Heart right ventricle (tissue), 16 donors: Measurements from ENCODE around the gene ZMYND8. TPM values are rescaled to one million over a fixed set of nuclear protein-coding genes. Genes with fewer than 3 reads are reported as not detected.

Experiments
- ATAC-seq, 8 donors: fragments of 200-7000 bp; cut with Tn5 transposase; one replicate each; pipeline ENCODE4 v1.9.1; 2020; ENCODE audit warnings: mild to moderate bottlenecking in 8 of 8, moderate library complexity in 8 of 8, moderate number of reproducible peaks in 1 of 8
- DNase-seq, 2 donors: peaks; one replicate each; pipeline ENCODE4 v3.0.0-alpha.2; 2020
- H3K27ac ChIP-seq, 10 donors: fragments of 200-600 bp; sonication (generic) in 2 of 10; one replicate each; pipeline versions ENCODE4 v1.5.0 to v1.8.0; 2020 to 2022; ENCODE audit warnings: mild to moderate bottlenecking in 3 of 10
- H3K27me3 ChIP-seq, 7 donors: fragments of 200-600 bp; one replicate each; pipeline ENCODE4 v1.8.0; 2021 to 2022; ENCODE audit warnings: mild to moderate bottlenecking in 2 of 7
- H3K36me3 ChIP-seq, 9 donors: fragments of 200-600 bp; sonication (generic) in 1 of 9; one replicate each; pipeline versions ENCODE4 v1.5.0 to v1.8.0; 2020 to 2022; ENCODE audit warnings: mild to moderate bottlenecking in 2 of 9
- H3K4me1 ChIP-seq, 9 donors: fragments of 200-600 bp; sonication (generic) in 1 of 9; one replicate each; pipeline versions ENCODE4 v1.5.0 to v1.8.0; 2020 to 2022; ENCODE audit warnings: mild to moderate bottlenecking in 4 of 9
- H3K4me3 ChIP-seq, 10 donors: fragments of 200-600 bp; sonication (generic) in 2 of 10; one replicate each; pipeline versions ENCODE4 v1.5.0 to v1.8.0; 2020 to 2022; ENCODE audit warnings: mild to moderate bottlenecking in 7 of 10, moderate library complexity in 2 of 10
- H3K9me3 ChIP-seq, 11 donors: fragments of 200-600 bp in 10 of 11; sonication (generic) in 2 of 11; one replicate each; pipeline versions ENCODE4 v1.5.0 to v1.8.0; 2013 to 2022; ENCODE audit warnings: mild to moderate bottlenecking in 2 of 11, control low read depth in 1 of 11, moderate library complexity in 1 of 11
- CTCF ChIP-seq, 9 donors: fragments of 200-600 bp; sonication (generic) in 2 of 9; IDR thresholded peaks; one replicate each; pipeline versions ENCODE4 v1.5.0 to v1.8.0; 2021 to 2022; ENCODE audit warnings: antibody characterized with exemption in 9 of 9, mild to moderate bottlenecking in 5 of 9, moderate library complexity in 1 of 9
- WGBS, 2 donors: extraction: QIAGEN DNeasy Blood & Tissue Kit; methylation state at CpG; one replicate each; pipeline ENCODE4 v1.1.7; 2013; ENCODE audit warnings: inconsistent platforms in 1 of 2; 5-methylcytosine and 5-hydroxymethylcytosine counted together
- intact Hi-C, 10 donors: fragments of 100-400 bp; cut with DNase I; formaldehyde crosslinking; loops; one replicate each; pipeline versions ENCODE4 v1.11.1 to v1.14.2; 2022
- polyA plus RNA-seq, 2 donors: library from polyadenylated mRNA; stranded (reverse); fragments of 200-250 nt; gene quantifications; one replicate each; pipeline ENCODE4 v1.2.3, GENCODE V29; 2013
- total RNA-seq, 10 donors: library from RNA; stranded (reverse); fragmentation: NEBNext Ultra II Directional in 3 of 10; extraction: Animal tissue kit (Norgen Biotek cat#: 25700) in 3 of 10; gene quantifications; one replicate each; pipeline versions ENCODE4 v1.2.1 to v1.2.4, GENCODE V29; 2021 to 2023
- donor health status: Arrhythmogenic right ventricular cardiomyopathy.
- donor health status: ischemic (EF 13 %, LVEDD 7.1; RV severe dilation, severe dysfunction).
- donor health status: healthy with polysubstance abuse.
- donor health status: DM: no; HTN: yes; CAD: no.
- donor health status: DM: no; HTN: no; CAD: no.
- donor health status: ischemic (EF 25% LVEDD 6.9; RV normal size, moderate dysfunction).
- donor health status: ischemic (EF 25% LVEDD 5.7; RV mildly dilated, moderate dysfunction).
- donor health status: healthy.
- donor health status: DM: yes; HTN: yes; CAD: no.
- donor health status: Ischemic cardiomyopathy.
- donor health status: ischemic (EF 35%, LVEDD 5.7; RV mildly dilated, moderate dysfunction).
- donor health status: nonischemic (EF 11% LVEDD 7.7; RV severe dilation, severe dysfunction).
- donor health status: DM: yes; HTN: yes; CAD: no.
- donor health status: PGD.
- donor health status: ischemic (EF 29% LVEDD 5.4; RV normal size, mild dysfunction).
- donor health status: nonischemic (EF 23%, LVEDD 6.1; RV moderate dilation, normal function).

ZMYND8 gene
- total and polyA plus RNA-seq, 12 donors: 6.4 to 39.0 (median 28.0) TPM

- DNase-seq (no peak), ATAC-seq (no peak)
- Histone ChIP-seq H3K4me1 (no peaks in the 10 kb centered on the region), H3K27me3 (no peaks in the 10 kb centered on the region), H3K36me3 (peaks cover 0 to 100% (median 48%) of the 10 kb centered on the region in 9 donors), H3K27ac (no peak overlapping the region), H3K4me3 (no peak overlapping the region), H3K9me3 (no peaks in the 10 kb centered on the region)
- no peak for TF ChIP-seq CTCF (IDR thresholded peaks at IDR 0.05)
- intact Hi-C loops: no loop called here
- 90 to 94% methylated on average over 4 of the region's 4 CpGs for WGBS, 2 donors
These were observed 71.3 kb downstream of the ZMYND8 start for GRCh38 chr20:47285189-47285588.

- Histone ChIP-seq H3K4me1 (no peaks in the 10 kb centered on the region), H3K27me3 (no peaks in the 10 kb centered on the region), H3K9me3 (no peaks in the 10 kb centered on the region), H3K36me3 (peaks cover 0 to 100% (median 44%) of the 10 kb centered on the region in 9 donors), H3K27ac (no peak overlapping the region), H3K4me3 (no peak overlapping the region)
- intact Hi-C loops: loop anchor here in 1 of 10 donors (5.0 kb wide), 1 partner anchor 83 kb away; no protein-coding TSS in a partner anchor
- DNase-seq: no peak
- 96 to 98% methylated on average over 5 of the region's 5 CpGs for WGBS, 2 donors
- TF ChIP-seq CTCF (IDR thresholded peaks at IDR 0.05): no peak
- ATAC-seq: no peak
These were observed 72.1 kb downstream of the ZMYND8 start for GRCh38 chr20:47284373-47284772.

- intact Hi-C loops: loop anchor here in 1 of 10 donors (5.0 kb wide), 1 partner anchor 84 kb away; no protein-coding TSS in a partner anchor
- H3K9me3 ChIP-seq: no peaks in the 10 kb centered on the region
- peaks cover 0 to 100% (median 36%) of the 10 kb centered on the region in 9 donors for H3K36me3 ChIP-seq
- H3K4me1 ChIP-seq: peaks cover 0 to 4% (median 0%) of the 10 kb centered on the region in 9 donors
- H3K27me3 ChIP-seq: no peaks in the 10 kb centered on the region
- DNase-seq (no peak), ATAC-seq (no peak)
- 59% methylated on average over 3 of the region's 3 CpGs for WGBS, 2 donors
- no peak overlapping the region for H3K27ac ChIP-seq
- H3K4me3 ChIP-seq: no peak overlapping the region
- no peak for TF ChIP-seq CTCF (IDR thresholded peaks at IDR 0.05)
These were observed 73.1 kb downstream of the ZMYND8 start for GRCh38 chr20:47283411-47283810.

GRCh38 chr20:47282864-47283263 lies 73.6 kb downstream of the ZMYND8 start:
- peaks cover 0 to 4% (median 0%) of the 10 kb centered on the region in 9 donors for H3K4me1 ChIP-seq
- DNase-seq: no peak
- intact Hi-C loops: loop anchor here in 1 of 10 donors (5.0 kb wide), 1 partner anchor 84 kb away; no protein-coding TSS in a partner anchor
- no peak overlapping the region for H3K4me3 ChIP-seq
- 95 to 96% methylated on average over 2 of the region's 2 CpGs for WGBS, 2 donors
- no peak for ATAC-seq
- H3K27ac ChIP-seq: no peak overlapping the region
- no peaks in the 10 kb centered on the region for H3K9me3 ChIP-seq
- no peak for TF ChIP-seq CTCF (IDR thresholded peaks at IDR 0.05)
- H3K27me3 ChIP-seq: no peaks in the 10 kb centered on the region
- H3K36me3 ChIP-seq: peaks cover 0 to 100% (median 36%) of the 10 kb centered on the region in 9 donors
